Thoracic aorta (tissue), 2 donors: ENCODE data around the gene CDH23. TPM values are rescaled to one million over a fixed set of nuclear protein-coding genes. Genes with fewer than 3 reads are reported as not detected.

ENCODE experiments used
- ATAC-seq: fragments of 150-250 bp; one replicate; pipeline ENCODE4 v1.8.0; 2017; ENCODE audit warnings: low read depth; ENCODE audit not compliant: insufficient number of reproducible peaks, low FRiP score
- DNase-seq: peaks from one replicate; pipeline ENCODE4 v3.0.0-alpha.2; 2020; ENCODE audit warnings: low spot score
- H3K27ac ChIP-seq, 2 donors: fragments of 200-600 bp; sonication (generic); 1 replicate in 1 of 2; 2 replicates in 1 of 2; pipeline ENCODE4 v1.5.1; 2016; ENCODE audit warnings: mild to moderate bottlenecking in 2 of 2, moderate library complexity in 2 of 2
- H3K27me3 ChIP-seq: fragments of 200-600 bp; sonication (generic); replicated peaks from 2 replicates; pipeline ENCODE4 v1.6.0; 2016; ENCODE audit warnings: mild to moderate bottlenecking; ENCODE audit not compliant: insufficient read depth
- H3K36me3 ChIP-seq: fragments of 200-600 bp; sonication (generic); one replicate; pipeline ENCODE4 v1.5.1; 2016
- H3K4me1 ChIP-seq, 2 donors: fragments of 200-600 bp; sonication (generic); 1 replicate in 1 of 2; 2 replicates in 1 of 2; pipeline versions ENCODE4 v1.5.1 to v1.6.0; 2016; ENCODE audit warnings: low read depth in 2 of 2, mild to moderate bottlenecking in 1 of 2; ENCODE audit not compliant: control insufficient read depth in 1 of 2
- H3K4me3 ChIP-seq: fragments of 200-600 bp; sonication (generic); 2 replicates; pipeline ENCODE4 v1.5.1; 2016; ENCODE audit warnings: mild to moderate bottlenecking
- H3K9me3 ChIP-seq: fragments of 200-600 bp; sonication (generic); 2 replicates; pipeline ENCODE4 v1.5.1; 2016
- total RNA-seq, 2 donors: library from RNA; depleted of rRNA; stranded (reverse); fragments of >200 nt; gene quantifications; one replicate each; pipeline versions ENCODE4 v1.1.0 to v1.2.3, GENCODE V29; 2016
- TF ChIP-seq, protein P1 (sequence below): fragments of 200-600 bp; sonication (generic); IDR thresholded peaks from one replicate; pipeline ENCODE4 v1.5.1; 2019; ENCODE audit warnings: antibody characterized with exemption

Gene CDH23
- total RNA-seq, 2 donors from 2014 or later = 10.6 to 10.8 TPM

DNA sequence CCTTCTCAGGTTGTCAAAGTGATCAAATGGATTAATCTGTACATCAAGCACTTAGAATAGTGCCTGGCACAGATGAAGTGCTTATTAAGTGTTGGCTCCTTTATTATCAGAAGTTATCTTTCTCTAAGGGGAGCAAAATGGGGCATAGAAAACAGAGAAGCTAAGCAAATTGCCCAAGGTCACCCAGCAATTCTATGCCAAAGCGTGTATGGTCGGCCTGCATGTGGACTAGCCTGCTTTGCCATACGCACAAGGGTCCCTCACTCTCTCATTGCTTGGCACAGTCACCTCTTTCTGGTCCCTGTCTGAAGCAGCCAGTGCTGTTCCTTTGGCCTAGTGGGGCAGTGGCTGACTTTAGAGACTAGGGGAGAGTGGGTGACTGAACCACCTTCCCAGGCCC lies 45.3 kb downstream of the CDH23 start:
- DNase-seq (no peak), ATAC-seq (no peak)
- Histone ChIP-seq H3K4me1 (no peaks in the 10 kb centered on the region), H3K9me3 (no peaks in the 10 kb centered on the region), H3K36me3 (no peaks in the 10 kb centered on the region), H3K4me3 (no peak overlapping the region), H3K27me3 (no peaks in the 10 kb centered on the region), H3K27ac (no peak overlapping the region)
- TF ChIP-seq, protein P1, sequence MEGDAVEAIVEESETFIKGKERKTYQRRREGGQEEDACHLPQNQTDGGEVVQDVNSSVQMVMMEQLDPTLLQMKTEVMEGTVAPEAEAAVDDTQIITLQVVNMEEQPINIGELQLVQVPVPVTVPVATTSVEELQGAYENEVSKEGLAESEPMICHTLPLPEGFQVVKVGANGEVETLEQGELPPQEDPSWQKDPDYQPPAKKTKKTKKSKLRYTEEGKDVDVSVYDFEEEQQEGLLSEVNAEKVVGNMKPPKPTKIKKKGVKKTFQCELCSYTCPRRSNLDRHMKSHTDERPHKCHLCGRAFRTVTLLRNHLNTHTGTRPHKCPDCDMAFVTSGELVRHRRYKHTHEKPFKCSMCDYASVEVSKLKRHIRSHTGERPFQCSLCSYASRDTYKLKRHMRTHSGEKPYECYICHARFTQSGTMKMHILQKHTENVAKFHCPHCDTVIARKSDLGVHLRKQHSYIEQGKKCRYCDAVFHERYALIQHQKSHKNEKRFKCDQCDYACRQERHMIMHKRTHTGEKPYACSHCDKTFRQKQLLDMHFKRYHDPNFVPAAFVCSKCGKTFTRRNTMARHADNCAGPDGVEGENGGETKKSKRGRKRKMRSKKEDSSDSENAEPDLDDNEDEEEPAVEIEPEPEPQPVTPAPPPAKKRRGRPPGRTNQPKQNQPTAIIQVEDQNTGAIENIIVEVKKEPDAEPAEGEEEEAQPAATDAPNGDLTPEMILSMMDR = no peak

GRCh38 chr10:71442859-71443570 lies 46.3 kb downstream of the CDH23 start:
- TF ChIP-seq, protein P1 = no peak
- Histone ChIP-seq H3K27ac (no peak overlapping the region), H3K4me3 (no peak overlapping the region), H3K27me3 (no peaks in the 10 kb centered on the region), H3K4me1 (no peaks in the 10 kb centered on the region), H3K36me3 (no peaks in the 10 kb centered on the region), H3K9me3 (no peaks in the 10 kb centered on the region)
- no peak for ATAC-seq
- no peak for DNase-seq

GRCh38 chr10:71443676-71444075 lies 47.0 kb downstream of the CDH23 start:
- H3K4me3 ChIP-seq = no peak overlapping the region
- no peak for ATAC-seq
- TF ChIP-seq, protein P1 = no peak
- no peaks in the 10 kb centered on the region for H3K4me1 ChIP-seq
- H3K27ac ChIP-seq = no peak overlapping the region
- H3K27me3 ChIP-seq = no peaks in the 10 kb centered on the region
- H3K9me3 ChIP-seq = no peaks in the 10 kb centered on the region
- DNase-seq = no peak
- no peaks in the 10 kb centered on the region for H3K36me3 ChIP-seq

DNA sequence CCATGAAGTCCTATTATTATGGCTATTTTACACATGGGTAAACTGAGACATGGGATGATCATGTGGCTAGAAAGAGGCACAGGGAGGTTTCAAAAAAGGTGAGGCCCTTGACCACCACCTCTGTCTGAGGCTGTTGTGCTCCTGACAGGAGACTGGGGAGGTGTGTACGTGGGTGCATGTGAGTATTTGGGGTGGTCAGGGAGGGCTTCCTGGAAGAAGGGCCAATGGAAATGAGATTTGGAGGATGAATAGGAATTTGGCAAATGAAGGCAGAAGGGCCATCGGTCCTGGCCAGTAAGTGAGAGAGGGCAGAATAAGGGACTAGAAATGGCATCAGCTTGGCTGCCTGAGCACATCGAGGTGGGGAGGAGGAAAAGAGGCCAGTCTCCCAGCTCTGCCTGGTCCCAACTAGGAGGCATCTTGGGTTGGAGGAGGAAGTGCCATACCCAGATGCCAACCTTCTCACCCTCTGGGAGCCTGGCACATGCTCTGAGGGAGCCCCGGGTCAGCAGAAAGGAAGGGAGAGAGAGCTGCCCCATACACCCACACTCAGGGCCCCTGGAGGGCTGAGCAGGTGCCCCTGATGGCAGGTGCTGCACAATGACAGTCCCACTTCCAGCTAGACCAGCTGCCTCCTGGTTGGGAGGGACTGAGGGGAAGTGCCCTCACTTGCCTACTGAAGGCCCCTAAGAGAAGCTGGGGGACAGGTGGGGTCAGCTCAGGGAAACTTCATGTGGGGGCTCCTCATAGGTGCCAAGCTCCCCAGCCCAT lies 47.7 kb downstream of the CDH23 start:
- no peak overlapping the region for H3K4me3 ChIP-seq
- H3K27me3 ChIP-seq = no peaks in the 10 kb centered on the region
- no peak for ATAC-seq
- no peaks in the 10 kb centered on the region for H3K4me1 ChIP-seq
- no peak overlapping the region for H3K27ac ChIP-seq
- TF ChIP-seq, protein P1 = no peak
- no peaks in the 10 kb centered on the region for H3K36me3 ChIP-seq
- DNase-seq = no peak
- H3K9me3 ChIP-seq = no peaks in the 10 kb centered on the region

- no peaks in the 10 kb centered on the region for H3K4me1 ChIP-seq
Measured at GRCh38 chr10:71447676-71448075, 51.0 kb downstream of the CDH23 start.

More at GRCh38 chr10:71447676-71448075, 51.0 kb downstream of the CDH23 start:
- Histone ChIP-seq H3K36me3 (no peaks in the 10 kb centered on the region), H3K9me3 (no peaks in the 10 kb centered on the region), H3K27me3 (no peaks in the 10 kb centered on the region), H3K27ac (no peak overlapping the region), H3K4me3 (no peak overlapping the region)
- TF ChIP-seq, protein P1 = no peak
- ATAC-seq (no peak), DNase-seq (no peak)
